Measurements from ENCODE around the gene CASKIN1. TPM values are rescaled to one million over a fixed set of nuclear protein-coding genes. Genes with fewer than 3 reads are reported as not detected.
"Not testable (repeated sequence)": the region's sequence is repeated elsewhere in the genome, so short reads cannot be mapped to it uniquely, and the experiment has no call there.

Gene CASKIN1
- total RNA-seq, 1 experiment from 2014 or later: 7.9 TPM

DNA sequence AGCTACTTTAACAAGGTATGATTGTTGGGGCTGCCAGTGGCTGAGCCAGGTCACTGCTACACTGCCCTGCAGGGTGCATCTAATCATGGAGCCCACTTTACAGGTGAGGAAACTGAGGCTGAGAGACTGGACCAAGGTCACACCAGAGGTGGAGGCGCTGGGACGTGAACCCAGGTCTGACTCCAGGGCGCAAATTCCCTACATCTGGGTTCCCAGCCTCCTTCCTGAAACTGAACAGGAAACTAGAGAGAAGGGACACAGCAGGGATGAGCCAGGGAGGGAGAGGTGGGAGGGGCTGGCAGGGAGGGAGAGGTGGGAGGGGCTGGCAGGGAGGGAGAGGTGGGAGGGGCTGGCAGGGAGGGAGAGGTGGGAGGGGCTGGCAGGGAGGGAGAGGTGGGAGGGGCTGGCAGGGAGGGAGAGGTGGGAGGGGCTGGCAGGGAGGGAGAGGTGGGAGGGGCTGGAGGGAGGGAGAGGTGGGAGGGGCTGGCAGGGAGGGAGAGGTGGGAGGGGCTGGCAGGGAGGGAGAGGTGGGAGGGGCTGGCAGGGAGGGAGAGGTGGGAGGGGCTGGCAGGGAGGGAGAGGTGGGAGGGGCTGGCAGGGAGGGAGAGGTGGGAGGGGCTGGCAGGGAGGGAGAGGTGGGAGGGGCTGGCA lies 68.7 kb downstream of the CASKIN1 start:
- not testable (repeated sequence) for H3K4me2 ChIP-seq (ENCODE audit: insufficient read depth, insufficient read length, low read length)
- peaks cover 20 to 25% of the 10 kb centered on the region in 2 experiments for H3K4me1 Mint-ChIP-seq

More for the DNA sequence above, 68.7 kb downstream of the CASKIN1 start:
- DNase-seq; H3K9ac ChIP-seq (ENCODE audit: extremely low read depth, insufficient read length, low read length); H3K23me2 ChIP-seq (ENCODE audit: insufficient read length, low read depth, low read length, poor library complexity, severe bottlenecking); H3K79me2 ChIP-seq (ENCODE audit: insufficient read depth, low read length); H3K79me1 ChIP-seq (ENCODE audit: insufficient read depth, low read depth, low read length, poor library complexity, severe bottlenecking); H2BK5ac ChIP-seq (ENCODE audit: insufficient read length, low read length); H3K14ac ChIP-seq (ENCODE audit: insufficient read depth, low read length); H4K20me1 ChIP-seq (ENCODE audit: control insufficient read depth, insufficient read depth, insufficient read length); H3K18ac ChIP-seq (ENCODE audit: insufficient read length, low read depth, low read length); H3K9me3 ChIP-seq (ENCODE audit: control insufficient read depth, low read depth, low read length); H3K9me3 Mint-ChIP-seq; H4K5ac ChIP-seq (ENCODE audit: insufficient read length, low read depth, low read length); H3K36me3 Mint-ChIP-seq (ENCODE audit: insufficient read depth in 1 of 3, low read depth in 3 of 3); H4K91ac ChIP-seq (ENCODE audit: insufficient read length, low read depth, low read length); H2BK15ac ChIP-seq (ENCODE audit: low read depth, low read length); H3K4me1 ChIP-seq (ENCODE audit: insufficient read depth, low read length); H2AFZ ChIP-seq (ENCODE audit: low read length); H4K8ac ChIP-seq (replicated peaks; ENCODE audit: insufficient read length, low read depth, low read length); H3K27me3 Mint-ChIP-seq (ENCODE audit: low read depth); H3K4ac ChIP-seq (ENCODE audit: low read depth, low read length); H3T11ph ChIP-seq (ENCODE audit: low read length); H2BK20ac ChIP-seq (ENCODE audit: low read depth, low read length, poor library complexity, severe bottlenecking); H2AK5ac ChIP-seq (ENCODE audit: insufficient read length, low read length); H3K56ac ChIP-seq (ENCODE audit: insufficient read length, low read depth, low read length); H3K23ac ChIP-seq (ENCODE audit: insufficient read length, low read depth, low read length); H3K27ac ChIP-seq (ENCODE audit: insufficient read length, low read depth, low read length); H3K27me3 ChIP-seq (ENCODE audit: insufficient read depth, low read length); H2BK120ac ChIP-seq (ENCODE audit: low read depth, low read length, poor library complexity, severe bottlenecking); H3K4me3 Mint-ChIP-seq; H2BK12ac ChIP-seq (ENCODE audit: insufficient read length, low read depth, low read length): not testable (repeated sequence)
- H3K27ac Mint-ChIP-seq: peak overlapping the region in 1 of 3 experiments; percentile 90; a peak in 2 of 7 replicates
- no CpG with 5 or more reads among the region's 3 CpGs for WGBS (ENCODE audit: extremely low coverage, insufficient read length, low lambda C conversion rate)

Small RNAs within 50 kb of the gene (microRNA-seq; reads per million reads assigned to microRNA genes)
- gene MIR3180-5 (ENCODE audit: borderline microRNAs expressed): not detected
- gene MIR4516 (ENCODE audit: borderline microRNAs expressed): not detected

Other genes starting within 250 kb of the CASKIN1 start
- 0.11 and 0.31 TPM in 2 replicates for gene RPL3L, start 241.9 kb downstream of the CASKIN1 start, total RNA-seq (2021)
- 191 and 192 TPM in 2 replicates for gene NDUFB10, start 237.1 kb downstream of the CASKIN1 start, total RNA-seq (2021)
- gene RPS2, start 231.8 kb downstream of the CASKIN1 start, total RNA-seq (2021): 3,874 and 3,923 TPM in 2 replicates
- 0.28 TPM in 1 of 2 replicates, not detected in the other for gene RNF151, start 229.7 kb downstream of the CASKIN1 start, total RNA-seq (2021)
- gene TBL3, start 224.6 kb downstream of the CASKIN1 start, total RNA-seq (2021): 53.3 and 54.0 TPM in 2 replicates
- 1.3 and 1.7 TPM in 2 replicates for gene NOXO1, start 215.1 kb downstream of the CASKIN1 start, total RNA-seq (2021)
- 49.1 and 50.4 TPM in 2 replicates for gene GFER, start 212.4 kb downstream of the CASKIN1 start, total RNA-seq (2021)
- 11.9 and 12.1 TPM in 2 replicates for gene SYNGR3, start 206.6 kb downstream of the CASKIN1 start, total RNA-seq (2021)
- 64.2 and 70.9 TPM in 2 replicates for gene ZNF598, start 186.8 kb downstream of the CASKIN1 start, total RNA-seq (2021)
- 7.1 and 10.2 TPM in 2 replicates for gene NPW, start 176.8 kb downstream of the CASKIN1 start, total RNA-seq (2021)
- gene NHERF2, start 169.7 kb downstream of the CASKIN1 start, total RNA-seq (2021): 15.3 and 18.4 TPM in 2 replicates
- 52.0 and 54.0 TPM in 2 replicates for gene NTHL1, start 148.8 kb downstream of the CASKIN1 start, total RNA-seq (2021)
- gene TSC2, start 148.6 kb downstream of the CASKIN1 start, total RNA-seq (2021): 122 and 125 TPM in 2 replicates
- gene PKD1, start 60.7 kb downstream of the CASKIN1 start, total RNA-seq (2021): 73.5 and 88.0 TPM in 2 replicates
- 2.4 and 3.0 TPM in 2 replicates for gene RAB26, start 48.0 kb downstream of the CASKIN1 start, total RNA-seq (2021)
- 105 and 108 TPM in 2 replicates for gene TRAF7, start 40.8 kb downstream of the CASKIN1 start, total RNA-seq (2021)
- 74.5 and 75.9 TPM in 2 replicates for gene MLST8, start 8.8 kb upstream of the CASKIN1 start, total RNA-seq (2021)
- gene BRICD5, start 14.3 kb upstream of the CASKIN1 start, total RNA-seq (2021): 10.8 and 11.9 TPM in 2 replicates
- 37.4 and 38.3 TPM in 2 replicates for gene PGP, start 18.2 kb upstream of the CASKIN1 start, total RNA-seq (2021)
- gene E4F1, start 27.0 kb upstream of the CASKIN1 start, total RNA-seq (2021): 35.9 and 37.6 TPM in 2 replicates
- gene DNASE1L2, start 39.8 kb upstream of the CASKIN1 start, total RNA-seq (2021): 2.5 TPM in 2 replicates
- gene ECI1, start 55.0 kb upstream of the CASKIN1 start, total RNA-seq (2021): 90.0 and 95.4 TPM in 2 replicates
- 384 and 394 TPM in 2 replicates for gene RNPS1, start 71.5 kb upstream of the CASKIN1 start, total RNA-seq (2021)
- gene ABCA3, start 144.1 kb upstream of the CASKIN1 start, total RNA-seq (2021): 8.0 and 9.5 TPM in 2 replicates
- 61.6 and 62.2 TPM in 2 replicates for gene CCNF, start 232.8 kb upstream of the CASKIN1 start, total RNA-seq (2021)

All from H9 (cell line).